GM20000 (cell line): Measurements from ENCODE around the gene NEK6.

Source experiments
- DNase-seq: peaks from one replicate; pipeline ENCODE4 v3.0.0; 2012; ENCODE audit warnings: low spot score
- CTCF ChIP-seq: IDR thresholded peaks from 2 replicates; pipeline ENCODE4 v1.5.1; 2012; ENCODE audit warnings: mild to moderate bottlenecking, control low read depth; ENCODE audit errors: extremely low read depth, missing control alignments

The NEK6 gene

GRCh38 chr9:124268248-124268647 lies 10.5 kb downstream of the NEK6 start:
- no peak for TF ChIP-seq CTCF

GRCh38 chr9:124268661-124269060 lies 10.9 kb downstream of the NEK6 start:
- TF ChIP-seq CTCF: no peak
- DNase-seq: no peak

More at GRCh38 chr9:124268248-124268647, 10.5 kb downstream of the NEK6 start:
- no peak for DNase-seq

- no peak for DNase-seq
- TF ChIP-seq CTCF: no peak
These were observed 11.8 kb downstream of the NEK6 start for GRCh38 chr9:124269556-124269955.

- no peak for DNase-seq
- TF ChIP-seq CTCF: no peak
These were observed 13.0 kb downstream of the NEK6 start for GRCh38 chr9:124270504-124271335.

DNA sequence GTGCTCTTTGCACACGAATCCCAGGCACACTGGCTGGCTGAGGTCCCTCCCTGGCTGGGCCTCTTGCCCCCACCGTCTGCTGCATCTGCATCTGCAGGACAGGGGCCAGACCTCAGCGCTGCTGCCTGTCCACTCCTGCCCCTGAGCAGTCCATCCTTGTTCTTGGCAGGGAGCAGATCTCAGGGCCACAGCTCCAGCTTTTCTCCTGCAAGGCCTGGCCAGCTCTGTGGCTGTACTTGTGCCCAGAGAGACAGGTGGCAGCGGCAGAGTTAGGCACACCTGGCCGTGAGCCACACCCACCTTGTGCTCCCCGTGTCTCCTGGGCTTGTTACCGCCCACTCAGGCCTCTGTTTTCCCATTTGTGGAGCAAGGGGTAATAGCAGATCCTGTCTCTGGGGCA lies 13.9 kb downstream of the NEK6 start:
- DNase-seq: no peak
- TF ChIP-seq CTCF: no peak

- TF ChIP-seq CTCF: no peak
- no peak for DNase-seq
These were observed 14.4 kb downstream of the NEK6 start for GRCh38 chr9:124272118-124272517.

- no peak for DNase-seq
- no peak for TF ChIP-seq CTCF
These were observed 15.2 kb downstream of the NEK6 start for GRCh38 chr9:124272979-124273378.
